K562 (cell line): ENCODE measurements around the gene CNGA4. TPM values are rescaled to one million over a fixed set of nuclear protein-coding genes. Genes with fewer than 3 reads are reported as not detected.

Experiments used
- ATF1 ChIP-seq, 2 experiments: fragments of 450-650 bp in 1 of 2; IDR thresholded peaks; 2 replicates each; pipeline ENCODE4 v1.6.1; 2016; ENCODE audit warnings: missing compliant biosample characterization in 1 of 2, missing genetic modification characterization in 1 of 2
- CC2D1A ChIP-seq: fragments of 450-650 bp; IDR thresholded peaks from 2 replicates; pipeline ENCODE4 v1.6.1; 2017; ENCODE audit warnings: mild to moderate bottlenecking
- HNRNPUL1 ChIP-seq: fragments of 200-400 bp; formaldehyde crosslinking; IDR thresholded peaks from 2 replicates; pipeline ENCODE4 v1.6.1; 2017; ENCODE audit warnings: low read length
- JUN ChIP-seq, 2 experiments: sonication (generic) in 1 of 2; formaldehyde crosslinking in 1 of 2; IDR thresholded peaks; 2 replicates each; pipeline versions ENCODE4 v1.6.1 to v1.8.0; 2012 to 2022; ENCODE audit warnings: borderline replicate concordance in 2 of 2, mild to moderate bottlenecking in 2 of 2, improper control_type of control experiment in 1 of 2, low read depth in 1 of 2, low read length in 1 of 2, missing genetic modification reagents in 1 of 2
- NCOA4 ChIP-seq: fragments of 450-650 bp; IDR thresholded peaks from 2 replicates; pipeline ENCODE4 v1.6.1; 2018; ENCODE audit warnings: mild to moderate bottlenecking; ENCODE audit not compliant: partially characterized antibody
- NFRKB ChIP-seq: fragments of 450-650 bp; IDR thresholded peaks from 2 replicates; pipeline ENCODE4 v1.6.1; 2016; ENCODE audit warnings: low read depth
- SRF ChIP-seq, 2 experiments: fragments of 250-450, 450-650 bp in 1 of 2; sonication (Bioruptor Pico) in 1 of 2; sonication (generic) in 1 of 2; formaldehyde crosslinking; IDR thresholded peaks; 2 replicates each; pipeline versions ENCODE4 v1.5.0 to v1.5.1; 2020 to 2022; ENCODE audit warnings: mild to moderate bottlenecking in 1 of 2, missing genetic modification reagents in 1 of 2
- TAF7 ChIP-seq: fragments of 450-650 bp; IDR thresholded peaks from 2 replicates; pipeline ENCODE4 v1.6.1; 2016; ENCODE audit warnings: missing genetic modification characterization, missing compliant biosample characterization
- U2AF2 ChIP-seq: fragments of 200-400 bp; formaldehyde crosslinking; optimal IDR thresholded peaks from 2 replicates; pipeline ENCODE3; 2017; ENCODE audit warnings: low read depth, mild to moderate bottlenecking, low read length
- polyA plus RNA-seq, 8 experiments: library from polyadenylated mRNA; depleted of rRNA in 4 of 8; stranded (reverse) in 5 of 8; unstranded in 3 of 8; fragments of >200 nt; fragmentation: Nextera tagmentation in 2 of 8; fragmentation: Illumina TruSeq in 1 of 8; extraction: Ambion mirVana in 2 of 8; extraction: Trizol in 1 of 8; gene quantifications; 2 replicates each; pipeline versions ENCODE4 v1.2.1 to v1.2.3, GENCODE V29; 2011 to 2014; ENCODE audit warnings: inconsistent platforms in 1 of 8, missing spikeins in 1 of 8
- total RNA-seq, 7 experiments: library from RNA; depleted of rRNA in 6 of 7; stranded (reverse); fragments of >200 nt in 6 of 7; fragmentation: Illumina TruSeq in 2 of 7; extraction: Trizol in 2 of 7; gene quantifications; 2 replicates each; pipeline versions ENCODE4 v1.2.1 to v1.2.3, GENCODE V29; 2011 to 2021; ENCODE audit warnings: low replicate concordance in 1 of 7
- TF ChIP-seq, protein P1 (sequence below): fragments of 250-450 bp; sonication (Bioruptor Pico); IDR thresholded peaks from 2 replicates; pipeline ENCODE4 v1.4.0; 2020
- TF ChIP-seq, protein P2 (sequence below): IDR thresholded peaks from 2 replicates; pipeline ENCODE4 v1.6.1; 2012; ENCODE audit warnings: low read depth, low read length, improper control_type of control experiment, borderline replicate concordance
- TF ChIP-seq, protein P3 (sequence below), 2 experiments: fragments of 450-650 bp; conservative IDR thresholded peaks; 2 replicates each; pipeline ENCODE4 v1.6.1; 2017; ENCODE audit warnings: mild to moderate bottlenecking in 2 of 2, moderate library complexity in 2 of 2

CNGA4 gene
- total and polyA plus RNA-seq, 9 of the 15 experiments (the other 6 are each of a cell fraction or from before 2014, with no cell fraction given), result 0.04 to 0.09 (median 0.06) TPM; not detected in 6

DNA sequence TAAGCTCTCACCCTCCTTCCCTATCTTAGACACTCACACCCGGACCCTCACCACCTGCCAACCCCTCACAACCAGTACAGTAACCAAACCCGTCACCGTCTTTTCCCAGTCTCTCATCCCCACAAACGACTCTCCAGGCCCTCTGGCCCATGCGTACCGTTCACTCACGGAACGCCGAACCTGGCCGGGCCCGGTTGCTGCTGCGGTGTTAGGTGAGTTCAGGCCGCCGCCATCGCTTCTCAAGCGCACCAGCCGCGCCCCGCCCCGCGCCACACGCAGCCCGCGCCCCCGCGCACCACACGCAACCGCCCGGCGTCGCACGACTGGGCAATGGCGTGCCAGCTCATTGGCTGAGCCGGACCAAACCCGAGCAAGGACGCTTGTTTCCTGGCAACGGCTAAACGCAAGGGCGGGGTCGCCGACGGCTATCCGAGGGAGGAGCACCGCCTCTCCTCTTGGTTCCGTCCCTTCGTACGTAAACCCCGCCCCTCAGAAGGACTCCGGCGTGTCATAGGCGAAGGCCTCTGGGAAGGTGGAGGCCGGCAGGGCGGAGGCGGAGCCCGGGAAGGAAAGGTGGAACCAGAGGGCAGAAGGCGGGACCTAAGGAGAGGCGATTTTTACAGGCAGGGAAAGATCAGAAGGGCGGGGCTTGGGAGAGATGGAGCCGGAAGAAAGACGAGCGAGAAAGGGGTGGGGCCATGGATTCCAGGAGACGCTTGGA, 4.3 kb upstream of the CNGA4 start, which contains the start of gene FHIP1B (continued):
- TF ChIP-seq, protein P1, sequence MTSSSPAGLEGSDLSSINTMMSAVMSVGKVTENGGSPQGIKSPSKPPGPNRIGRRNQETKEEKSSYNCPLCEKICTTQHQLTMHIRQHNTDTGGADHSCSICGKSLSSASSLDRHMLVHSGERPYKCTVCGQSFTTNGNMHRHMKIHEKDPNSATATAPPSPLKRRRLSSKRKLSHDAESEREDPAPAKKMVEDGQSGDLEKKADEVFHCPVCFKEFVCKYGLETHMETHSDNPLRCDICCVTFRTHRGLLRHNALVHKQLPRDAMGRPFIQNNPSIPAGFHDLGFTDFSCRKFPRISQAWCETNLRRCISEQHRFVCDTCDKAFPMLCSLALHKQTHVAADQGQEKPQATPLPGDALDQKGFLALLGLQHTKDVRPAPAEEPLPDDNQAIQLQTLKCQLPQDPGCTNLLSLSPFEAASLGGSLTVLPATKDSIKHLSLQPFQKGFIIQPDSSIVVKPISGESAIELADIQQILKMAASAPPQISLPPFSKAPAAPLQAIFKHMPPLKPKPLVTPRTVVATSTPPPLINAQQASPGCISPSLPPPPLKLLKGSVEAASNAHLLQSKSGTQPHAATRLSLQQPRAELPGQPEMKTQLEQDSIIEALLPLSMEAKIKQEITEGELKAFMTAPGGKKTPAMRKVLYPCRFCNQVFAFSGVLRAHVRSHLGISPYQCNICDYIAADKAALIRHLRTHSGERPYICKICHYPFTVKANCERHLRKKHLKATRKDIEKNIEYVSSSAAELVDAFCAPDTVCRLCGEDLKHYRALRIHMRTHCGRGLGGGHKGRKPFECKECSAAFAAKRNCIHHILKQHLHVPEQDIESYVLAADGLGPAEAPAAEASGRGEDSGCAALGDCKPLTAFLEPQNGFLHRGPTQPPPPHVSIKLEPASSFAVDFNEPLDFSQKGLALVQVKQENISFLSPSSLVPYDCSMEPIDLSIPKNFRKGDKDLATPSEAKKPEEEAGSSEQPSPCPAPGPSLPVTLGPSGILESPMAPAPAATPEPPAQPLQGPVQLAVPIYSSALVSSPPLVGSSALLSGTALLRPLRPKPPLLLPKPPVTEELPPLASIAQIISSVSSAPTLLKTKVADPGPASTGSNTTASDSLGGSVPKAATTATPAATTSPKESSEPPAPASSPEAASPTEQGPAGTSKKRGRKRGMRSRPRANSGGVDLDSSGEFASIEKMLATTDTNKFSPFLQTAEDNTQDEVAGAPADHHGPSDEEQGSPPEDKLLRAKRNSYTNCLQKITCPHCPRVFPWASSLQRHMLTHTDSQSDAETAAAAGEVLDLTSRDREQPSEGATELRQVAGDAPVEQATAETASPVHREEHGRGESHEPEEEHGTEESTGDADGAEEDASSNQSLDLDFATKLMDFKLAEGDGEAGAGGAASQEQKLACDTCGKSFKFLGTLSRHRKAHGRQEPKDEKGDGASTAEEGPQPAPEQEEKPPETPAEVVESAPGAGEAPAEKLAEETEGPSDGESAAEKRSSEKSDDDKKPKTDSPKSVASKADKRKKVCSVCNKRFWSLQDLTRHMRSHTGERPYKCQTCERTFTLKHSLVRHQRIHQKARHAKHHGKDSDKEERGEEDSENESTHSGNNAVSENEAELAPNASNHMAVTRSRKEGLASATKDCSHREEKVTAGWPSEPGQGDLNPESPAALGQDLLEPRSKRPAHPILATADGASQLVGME (CRISPR knock-in tag), result 0 out of 2 replicates have a peak, but pooled peaks have one; percentile 37
- TF ChIP-seq NFRKB (0 out of 2 replicates have a peak, but pooled peaks have one; percentile 43), HNRNPUL1 (no peak), U2AF2 (no peak), NCOA4 (no peak), TAF7 (tag) (peak; percentile 30; the same call in 1 of the 2 replicates), CC2D1A (no peak), JUN (IDR thresholded peaks at IDR 0.05; ENCODE audit: borderline replicate concordance, low read depth, low read length) (peak; percentile 18; the same call in 1 of the 2 replicates), JUN (CRISPR knock-in tag; IDR thresholded peaks at IDR 0.05; ENCODE audit: borderline replicate concordance) (no peak), ATF1 (CRISPR knock-in tag; IDR thresholded peaks at IDR 0.05) (0 out of 2 replicates have a peak, but pooled peaks have one; percentile 15), ATF1 (tag; IDR thresholded peaks at IDR 0.05) (peak; percentile 92), SRF (CRISPR knock-in tag; IDR thresholded peaks at IDR 0.05) (peak in 1 of 2 experiments; percentile 81; a peak in 2 of 4 replicates)
- TF ChIP-seq, protein P2, sequence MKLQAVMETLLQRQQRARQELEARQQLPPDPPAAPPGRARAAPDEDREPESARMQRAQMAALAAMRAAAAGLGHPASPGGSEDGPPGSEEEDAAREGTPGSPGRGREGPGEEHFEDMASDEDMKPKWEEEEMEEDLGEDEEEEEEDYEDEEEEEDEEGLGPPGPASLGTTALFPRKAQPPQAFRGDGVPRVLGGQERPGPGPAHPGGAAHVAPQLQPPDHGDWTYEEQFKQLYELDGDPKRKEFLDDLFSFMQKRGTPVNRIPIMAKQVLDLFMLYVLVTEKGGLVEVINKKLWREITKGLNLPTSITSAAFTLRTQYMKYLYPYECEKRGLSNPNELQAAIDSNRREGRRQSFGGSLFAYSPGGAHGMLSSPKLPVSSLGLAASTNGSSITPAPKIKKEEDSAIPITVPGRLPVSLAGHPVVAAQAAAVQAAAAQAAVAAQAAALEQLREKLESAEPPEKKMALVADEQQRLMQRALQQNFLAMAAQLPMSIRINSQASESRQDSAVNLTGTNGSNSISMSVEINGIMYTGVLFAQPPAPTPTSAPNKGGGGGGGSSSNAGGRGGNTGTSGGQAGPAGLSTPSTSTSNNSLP, result no peak
- TF ChIP-seq, protein P3, sequence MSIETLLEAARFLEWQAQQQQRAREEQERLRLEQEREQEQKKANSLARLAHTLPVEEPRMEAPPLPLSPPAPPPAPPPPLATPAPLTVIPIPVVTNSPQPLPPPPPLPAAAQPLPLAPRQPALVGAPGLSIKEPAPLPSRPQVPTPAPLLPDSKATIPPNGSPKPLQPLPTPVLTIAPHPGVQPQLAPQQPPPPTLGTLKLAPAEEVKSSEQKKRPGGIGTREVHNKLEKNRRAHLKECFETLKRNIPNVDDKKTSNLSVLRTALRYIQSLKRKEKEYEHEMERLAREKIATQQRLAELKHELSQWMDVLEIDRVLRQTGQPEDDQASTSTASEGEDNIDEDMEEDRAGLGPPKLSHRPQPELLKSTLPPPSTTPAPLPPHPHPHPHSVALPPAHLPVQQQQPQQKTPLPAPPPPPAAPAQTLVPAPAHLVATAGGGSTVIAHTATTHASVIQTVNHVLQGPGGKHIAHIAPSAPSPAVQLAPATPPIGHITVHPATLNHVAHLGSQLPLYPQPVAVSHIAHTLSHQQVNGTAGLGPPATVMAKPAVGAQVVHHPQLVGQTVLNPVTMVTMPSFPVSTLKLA (conservative IDR thresholded peaks at IDR 0.05), result peak; percentile 80 to 94
